ENCODE measurements around the gene MARCHF10.

MARCHF10 gene

GRCh38 chr17:62675701-62676100 lies 132.4 kb downstream of the MARCHF10 start:
- H3K4me1 ChIP-seq (ENCODE audit: insufficient read depth, low read length, poor library complexity, severe bottlenecking) = no peaks in the 10 kb centered on the region
- H3K4me2 ChIP-seq (ENCODE audit: low read depth, low read length, poor library complexity, severe bottlenecking) = no peak overlapping the region
- no peaks in the 10 kb centered on the region for H4K20me1 ChIP-seq (ENCODE audit: insufficient read depth, low read length, poor library complexity, severe bottlenecking)
- TF ChIP-seq CTCF (conservative IDR thresholded peaks at IDR 0.05; ENCODE audit: low read length) (no peak), EZH2phosphoT487 (IDR thresholded peaks at IDR 0.05; ENCODE audit: borderline replicate concordance) (no peak)
- no peak overlapping the region for H3K4me3 ChIP-seq (ENCODE audit: low read length, poor library complexity, severe bottlenecking)
- no peak overlapping the region for H2AFZ ChIP-seq (ENCODE audit: low read length)
- no peaks in the 10 kb centered on the region for H3K9me2 ChIP-seq (replicated peaks; ENCODE audit: low read depth, low read length)
- no peaks in the 10 kb centered on the region for H3F3A ChIP-seq (ENCODE audit: low read depth)
- no peaks in the 10 kb centered on the region for H3K27me3 ChIP-seq (ENCODE audit: insufficient read depth, low read length, poor library complexity, severe bottlenecking)
- no peaks in the 10 kb centered on the region for H3K9me3 ChIP-seq (ENCODE audit: insufficient read depth, low read depth, low read length)
- no peak overlapping the region for H3K9ac ChIP-seq (ENCODE audit: low read depth, low read length, poor library complexity, severe bottlenecking)
- H3K79me2 ChIP-seq (ENCODE audit: insufficient read depth, low read length) = no peaks in the 10 kb centered on the region
- H3K36me3 ChIP-seq (ENCODE audit: insufficient read depth, low read length) = no peaks in the 10 kb centered on the region

GRCh38 chr17:62675260-62675659 lies 132.9 kb downstream of the MARCHF10 start:
- Histone ChIP-seq H3K27me3 (ENCODE audit: insufficient read depth, low read length, poor library complexity, severe bottlenecking) (no peaks in the 10 kb centered on the region), H3K79me2 (ENCODE audit: insufficient read depth, low read length) (no peaks in the 10 kb centered on the region), H3K9ac (ENCODE audit: low read depth, low read length, poor library complexity, severe bottlenecking) (no peak overlapping the region), H3F3A (ENCODE audit: low read depth) (no peaks in the 10 kb centered on the region), H3K36me3 (ENCODE audit: insufficient read depth, low read length) (no peaks in the 10 kb centered on the region), H4K20me1 (ENCODE audit: insufficient read depth, low read length, poor library complexity, severe bottlenecking) (no peaks in the 10 kb centered on the region), H3K9me2 (replicated peaks; ENCODE audit: low read depth, low read length) (no peaks in the 10 kb centered on the region), H3K4me1 (ENCODE audit: insufficient read depth, low read length, poor library complexity, severe bottlenecking) (no peaks in the 10 kb centered on the region), H3K9me3 (ENCODE audit: insufficient read depth, low read depth, low read length) (no peaks in the 10 kb centered on the region), H2AFZ (ENCODE audit: low read length) (no peak overlapping the region), H3K4me3 (ENCODE audit: low read length, poor library complexity, severe bottlenecking) (no peak overlapping the region), H3K4me2 (ENCODE audit: low read depth, low read length, poor library complexity, severe bottlenecking) (no peak overlapping the region)
- TF ChIP-seq EZH2phosphoT487 (IDR thresholded peaks at IDR 0.05; ENCODE audit: borderline replicate concordance) = no peak
- TF ChIP-seq CTCF (conservative IDR thresholded peaks at IDR 0.05; ENCODE audit: low read length) = no peak

- no peaks in the 10 kb centered on the region for H3K9me2 ChIP-seq (replicated peaks; ENCODE audit: low read depth, low read length)
- no peaks in the 10 kb centered on the region for H3F3A ChIP-seq (ENCODE audit: low read depth)
- H3K27me3 ChIP-seq (ENCODE audit: insufficient read depth, low read length, poor library complexity, severe bottlenecking) = no peaks in the 10 kb centered on the region
- no peaks in the 10 kb centered on the region for H4K20me1 ChIP-seq (ENCODE audit: insufficient read depth, low read length, poor library complexity, severe bottlenecking)
- H3K9ac ChIP-seq (ENCODE audit: low read depth, low read length, poor library complexity, severe bottlenecking) = no peak overlapping the region
- no peak overlapping the region for H3K4me2 ChIP-seq (ENCODE audit: low read depth, low read length, poor library complexity, severe bottlenecking)
- TF ChIP-seq CTCF (conservative IDR thresholded peaks at IDR 0.05; ENCODE audit: low read length) = no peak
- TF ChIP-seq EZH2phosphoT487 (IDR thresholded peaks at IDR 0.05; ENCODE audit: borderline replicate concordance) = no peak
- no peak overlapping the region for H2AFZ ChIP-seq (ENCODE audit: low read length)
- H3K4me3 ChIP-seq (ENCODE audit: low read length, poor library complexity, severe bottlenecking) = no peak overlapping the region
- H3K9me3 ChIP-seq (ENCODE audit: insufficient read depth, low read depth, low read length) = no peaks in the 10 kb centered on the region
- no peaks in the 10 kb centered on the region for H3K36me3 ChIP-seq (ENCODE audit: insufficient read depth, low read length)
- no peaks in the 10 kb centered on the region for H3K4me1 ChIP-seq (ENCODE audit: insufficient read depth, low read length, poor library complexity, severe bottlenecking)
- no peaks in the 10 kb centered on the region for H3K79me2 ChIP-seq (ENCODE audit: insufficient read depth, low read length)
Measured at GRCh38 chr17:62674841-62675240, 133.3 kb downstream of the MARCHF10 start.

All from Loucy (cell line).